NCI-H82 treated with DMSO at 0.1 percent for 48 hours (cell line): ENCODE results near the gene CTNNA3.
"Not testable (repeated sequence)": the region's sequence is repeated elsewhere in the genome, so short reads cannot be mapped to it uniquely, and the experiment has no call there.

ENCODE experiments used
- DNase-seq: peaks from one replicate; lab custom pipeline; 2025; ENCODE audit not compliant: unreplicated experiment; lab: John Stamatoyannopoulos, UW

Gene CTNNA3

DNA sequence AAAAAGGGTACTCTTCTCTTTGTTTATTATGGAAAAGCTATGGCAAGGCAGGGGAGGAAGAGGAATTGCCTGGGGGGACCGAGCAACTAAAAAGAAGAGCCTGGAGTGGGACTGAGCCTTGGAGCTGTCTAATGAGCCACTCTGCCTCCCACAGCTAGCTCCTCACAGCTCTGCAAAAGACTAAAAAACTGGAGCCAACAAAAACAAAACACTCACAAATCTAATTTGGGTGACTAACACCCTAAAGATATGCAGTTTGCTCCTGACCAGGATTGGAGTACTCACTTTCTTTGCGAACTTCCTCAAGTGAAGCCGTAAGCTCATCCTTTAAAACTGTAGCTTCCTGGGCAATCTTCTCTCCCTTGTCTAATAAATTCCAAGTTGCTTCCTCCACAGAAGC, 89.4 kb downstream of the CTNNA3 start:
- no peak for DNase-seq

GRCh38 chr10:67603701-67604100, 92.3 kb downstream of the CTNNA3 start:
- no peak for DNase-seq

DNA sequence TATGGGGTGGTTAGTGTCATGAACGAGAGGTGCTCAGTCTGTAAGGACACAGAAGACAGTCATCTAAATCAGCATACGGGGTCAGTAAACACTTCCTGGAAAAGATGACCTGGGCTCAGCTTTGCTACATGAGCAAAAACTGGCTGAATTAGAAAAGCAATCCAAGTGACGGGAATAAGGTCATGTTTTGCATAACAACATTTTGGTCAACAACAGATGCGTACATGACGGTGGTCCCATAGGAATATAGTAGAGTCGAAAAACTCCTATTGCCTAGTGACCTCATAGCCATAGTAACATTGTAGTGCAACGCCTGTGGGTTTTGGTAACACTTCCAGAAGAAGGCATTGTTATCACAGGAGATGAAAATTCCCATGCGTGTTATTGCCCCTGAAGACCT, 92.9 kb downstream of the CTNNA3 start:
- DNase-seq, result no peak

DNA sequence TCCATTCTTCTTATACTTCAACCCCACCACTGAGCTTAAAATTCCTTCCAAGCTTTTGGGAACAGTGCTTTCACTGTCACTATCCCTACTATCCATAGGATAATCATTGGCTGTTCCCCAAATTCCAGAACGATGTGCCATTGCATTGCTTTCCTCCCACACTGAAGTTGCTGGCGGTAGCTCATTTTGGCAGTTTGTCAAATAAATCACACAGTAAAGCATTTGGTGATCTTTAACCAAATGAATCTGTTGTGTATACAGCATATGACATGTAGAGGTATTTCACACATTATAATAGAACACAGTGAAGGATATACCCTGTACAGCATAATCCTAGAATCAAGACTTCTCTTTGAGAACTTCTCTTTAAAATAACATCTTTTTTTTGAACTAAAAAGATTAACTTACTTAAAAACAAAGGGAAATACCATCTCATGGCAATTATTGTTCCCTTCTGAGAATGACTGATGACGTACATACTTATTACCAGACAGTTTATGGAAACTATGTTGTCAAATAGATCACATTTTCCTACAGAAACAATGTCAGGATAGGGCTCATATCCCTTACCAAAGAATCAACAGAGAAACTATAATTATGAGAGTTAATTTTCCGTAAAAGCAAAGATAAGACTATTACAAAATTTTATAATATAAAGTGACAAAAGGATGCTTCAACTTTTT, 93.6 kb downstream of the CTNNA3 start:
- DNase-seq, result no peak

- DNase-seq, result no peak
These were observed 96.4 kb downstream of the CTNNA3 start for GRCh38 chr10:67599597-67599996.

DNA sequence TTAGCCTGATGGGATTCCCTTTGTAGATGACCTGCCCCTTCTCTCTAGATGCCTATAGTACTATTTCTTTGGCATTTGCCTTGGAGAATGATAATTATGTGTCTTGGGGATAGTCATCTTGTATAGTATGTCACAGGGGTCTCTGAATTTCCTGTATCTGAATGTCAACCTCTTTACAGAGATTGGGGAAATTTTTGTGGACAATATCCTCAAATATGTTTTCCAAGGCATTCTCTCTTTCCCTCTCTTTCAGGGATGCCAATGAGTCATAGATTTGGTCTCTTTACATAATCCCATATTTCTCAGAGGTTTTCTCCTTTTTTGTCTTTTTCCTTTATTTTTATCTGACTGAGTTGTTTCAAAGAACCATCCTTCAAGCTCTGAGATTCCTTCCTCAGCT, 99.4 kb downstream of the CTNNA3 start:
- DNase-seq, result no peak

- no peak for DNase-seq
These were observed 108.2 kb downstream of the CTNNA3 start for GRCh38 chr10:67587771-67588170.

DNA sequence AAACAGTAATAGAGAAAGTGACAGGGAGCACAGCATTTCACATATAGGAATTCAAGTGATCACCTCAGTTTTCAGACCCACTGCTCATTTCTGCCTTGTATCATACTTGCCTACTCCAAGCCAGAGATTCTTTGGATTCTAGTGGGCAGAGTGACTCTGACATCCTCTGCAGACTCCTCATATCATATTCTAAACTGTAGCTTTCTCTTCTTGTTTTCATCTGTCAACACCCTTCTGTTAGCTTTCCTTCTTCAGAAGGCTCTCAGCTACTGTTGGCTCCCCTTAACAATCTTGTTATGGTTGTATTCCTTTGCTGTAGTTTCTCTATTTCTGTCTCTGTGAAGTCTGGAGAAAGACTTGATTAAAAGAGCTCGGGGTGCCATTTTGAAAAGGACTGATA, 120.5 kb downstream of the CTNNA3 start:
- DNase-seq, result no peak

DNA sequence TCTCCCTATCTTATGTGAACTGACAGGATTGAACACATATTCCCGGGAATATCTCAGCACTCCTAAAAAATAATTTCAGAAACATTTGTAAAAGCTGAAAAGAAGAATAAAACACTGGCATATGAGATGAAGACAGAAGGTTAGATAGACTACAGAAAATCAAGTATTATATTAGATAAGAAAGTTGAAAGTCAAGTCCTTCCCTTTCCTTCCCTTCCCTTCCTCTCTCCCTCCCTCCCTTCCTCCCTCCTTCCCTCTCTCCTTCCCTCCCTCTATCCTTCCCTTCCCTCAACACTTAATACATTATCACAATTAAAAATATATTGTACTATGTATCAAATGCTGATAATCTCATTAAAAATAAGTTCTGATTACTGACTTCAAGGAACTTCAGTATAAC, 122.5 kb downstream of the CTNNA3 start:
- no peak for DNase-seq

DNA sequence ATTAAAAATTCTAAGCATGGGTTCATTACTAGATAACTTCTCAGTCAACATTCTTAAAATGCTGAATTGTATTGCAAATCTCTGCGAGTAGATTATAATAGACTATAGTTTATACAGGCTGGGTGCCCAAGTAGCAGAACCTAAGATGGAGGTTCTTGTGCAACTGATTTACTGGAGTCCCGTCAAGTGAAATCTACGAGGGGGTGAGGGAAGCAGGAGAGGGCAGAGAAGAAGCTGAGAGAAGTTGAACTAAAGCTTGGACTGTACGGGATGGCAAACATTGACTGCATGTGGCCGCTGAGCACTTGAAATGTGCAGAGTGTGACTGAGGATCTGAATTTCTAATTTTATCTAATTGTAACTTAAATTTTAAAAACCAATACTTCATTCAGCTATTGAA, 124.5 kb downstream of the CTNNA3 start:
- no peak for DNase-seq

DNA sequence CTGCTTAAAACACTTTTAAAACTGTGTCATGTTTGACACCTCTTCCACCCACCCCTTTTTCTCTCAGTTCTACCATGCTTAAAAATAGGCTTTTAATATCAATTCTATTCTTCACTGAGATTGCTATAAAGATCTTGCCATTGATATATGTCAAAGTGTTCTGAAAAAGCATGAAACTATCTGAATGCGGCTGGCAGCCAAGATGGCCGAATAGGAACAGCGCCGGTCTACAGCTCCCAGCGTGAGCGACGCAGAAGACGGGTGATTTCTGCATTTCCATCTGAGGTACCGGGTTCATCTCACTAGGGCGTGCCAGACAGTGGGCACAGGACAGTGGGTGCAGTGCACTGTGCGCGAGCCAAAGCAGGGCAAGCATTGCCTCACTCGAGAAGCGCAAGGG, 137.7 kb downstream of the CTNNA3 start:
- not testable (repeated sequence) for DNase-seq

DNA sequence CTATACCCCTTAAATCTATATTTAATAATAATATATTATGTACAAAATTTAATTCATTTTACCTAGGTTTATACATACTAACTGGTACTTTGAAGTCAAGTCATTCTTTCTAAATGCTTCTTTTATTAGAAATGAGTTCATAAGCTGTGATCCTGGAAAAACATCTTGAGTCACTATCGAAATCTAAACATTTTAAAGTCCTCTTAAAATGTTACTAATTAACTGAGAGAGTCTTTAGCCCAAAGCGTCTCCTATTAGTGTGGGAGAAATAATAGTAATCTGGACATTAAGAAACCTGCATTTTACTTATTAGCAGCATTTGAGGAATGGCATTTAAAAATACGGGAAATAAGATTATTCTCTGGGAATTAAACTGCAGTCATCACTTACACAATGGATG, 142.7 kb downstream of the CTNNA3 start:
- no peak for DNase-seq

GRCh38 chr10:67550838-67551402, 145.1 kb downstream of the CTNNA3 start:
- no peak for DNase-seq

DNA sequence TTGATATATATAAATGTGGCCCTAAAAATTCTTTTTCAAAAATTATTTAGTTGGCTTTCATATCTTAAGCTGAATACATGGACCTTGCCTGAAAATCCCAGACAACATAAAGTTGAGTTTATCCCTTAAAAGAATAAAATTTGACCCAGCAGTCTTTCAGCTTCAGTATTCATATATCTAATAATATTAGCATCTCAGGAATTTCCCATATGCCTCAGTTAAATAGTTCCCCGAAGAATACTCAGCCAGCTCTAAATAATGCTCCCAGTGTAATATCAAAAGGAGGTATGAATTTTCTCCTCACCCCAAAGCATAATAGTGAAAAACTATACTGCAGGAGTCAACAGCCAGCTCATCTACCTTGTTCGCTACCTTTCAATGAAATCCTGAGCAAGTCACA, 145.9 kb downstream of the CTNNA3 start:
- DNase-seq, result no peak

GRCh38 chr10:67549390-67549789, 146.6 kb downstream of the CTNNA3 start:
- no peak for DNase-seq

DNA sequence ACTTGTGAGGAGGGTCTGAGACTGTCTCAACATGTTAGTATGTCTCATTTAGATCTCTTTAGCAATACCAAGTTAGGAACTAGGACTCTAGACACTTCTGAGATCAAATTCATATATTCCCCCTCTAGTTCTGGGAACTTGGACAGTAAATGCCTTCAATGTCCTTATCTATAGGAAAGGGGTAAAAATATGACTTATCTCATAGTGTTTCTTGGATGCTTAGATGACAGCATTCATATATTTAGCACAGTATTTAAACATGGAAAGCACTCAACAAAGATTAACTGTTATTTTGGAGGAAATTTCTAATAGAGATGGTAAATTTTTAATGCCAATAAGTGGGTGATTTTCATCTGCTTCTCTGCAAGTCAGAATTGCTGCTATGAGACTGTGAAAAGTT, 154.6 kb downstream of the CTNNA3 start:
- DNase-seq, result no peak

DNA sequence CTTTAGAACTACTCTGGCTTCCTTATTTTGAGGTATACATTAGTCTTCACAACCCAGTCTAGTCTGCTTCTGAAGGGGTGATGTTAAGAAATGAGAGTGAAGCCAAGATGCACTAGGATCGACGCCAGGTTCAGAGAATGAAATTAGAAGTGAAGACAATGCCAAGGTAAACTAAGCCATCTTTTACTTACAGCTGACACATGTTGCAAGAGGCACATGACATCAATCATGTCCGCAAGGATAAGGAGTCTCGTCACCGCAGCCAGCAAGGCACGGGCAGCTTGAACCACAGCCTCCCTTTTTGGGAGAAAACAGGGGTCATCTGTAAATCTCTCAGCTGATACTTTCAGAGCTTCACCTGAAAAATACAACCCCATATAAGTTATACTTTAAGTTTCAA, 156.7 kb downstream of the CTNNA3 start:
- no peak for DNase-seq

- no peak for DNase-seq
These were observed 158.1 kb downstream of the CTNNA3 start for GRCh38 chr10:67537906-67538305.

GRCh38 chr10:67533376-67533775, 162.6 kb downstream of the CTNNA3 start:
- DNase-seq, result no peak

GRCh38 chr10:67530990-67531389, 165.0 kb downstream of the CTNNA3 start:
- not testable (repeated sequence) for DNase-seq

DNA sequence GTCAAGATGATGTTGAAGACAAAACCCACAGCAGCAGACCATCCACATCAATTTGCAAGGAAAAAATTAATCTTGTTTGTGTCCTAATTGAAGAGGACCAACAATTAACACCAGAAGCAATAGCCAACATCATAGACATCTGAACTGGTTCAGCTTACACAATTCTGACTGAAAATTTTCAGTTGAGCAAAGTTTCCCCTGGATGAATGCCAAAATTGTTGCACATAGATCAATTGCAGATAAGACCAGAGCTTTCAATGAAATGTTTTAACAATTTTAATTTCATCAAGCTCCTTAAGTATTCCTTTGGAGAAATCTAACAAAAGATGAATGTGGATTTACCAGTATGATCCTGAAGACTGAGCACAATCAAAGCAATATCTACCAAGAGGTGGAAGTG, 168.6 kb downstream of the CTNNA3 start:
- DNase-seq, result no peak

DNA sequence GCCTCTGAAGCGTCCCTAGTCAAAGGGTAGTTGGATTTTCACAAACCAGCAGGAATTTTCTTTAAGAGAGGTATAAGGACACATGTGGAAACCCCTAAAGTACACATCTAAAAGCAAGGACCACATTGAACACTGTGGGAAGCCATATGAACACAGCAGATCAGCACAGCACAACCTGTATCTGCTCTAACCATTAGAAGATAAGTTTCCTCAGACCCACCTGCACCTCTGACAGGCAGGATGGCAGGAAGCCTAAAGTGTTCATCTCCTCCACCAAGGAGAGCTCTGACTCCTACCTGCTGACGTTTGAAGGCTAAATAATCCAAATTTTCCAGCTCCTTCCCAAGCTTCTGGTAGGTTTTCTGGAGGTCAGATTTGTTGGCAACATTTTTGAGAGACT, 174.4 kb downstream of the CTNNA3 start:
- no peak for DNase-seq

DNA sequence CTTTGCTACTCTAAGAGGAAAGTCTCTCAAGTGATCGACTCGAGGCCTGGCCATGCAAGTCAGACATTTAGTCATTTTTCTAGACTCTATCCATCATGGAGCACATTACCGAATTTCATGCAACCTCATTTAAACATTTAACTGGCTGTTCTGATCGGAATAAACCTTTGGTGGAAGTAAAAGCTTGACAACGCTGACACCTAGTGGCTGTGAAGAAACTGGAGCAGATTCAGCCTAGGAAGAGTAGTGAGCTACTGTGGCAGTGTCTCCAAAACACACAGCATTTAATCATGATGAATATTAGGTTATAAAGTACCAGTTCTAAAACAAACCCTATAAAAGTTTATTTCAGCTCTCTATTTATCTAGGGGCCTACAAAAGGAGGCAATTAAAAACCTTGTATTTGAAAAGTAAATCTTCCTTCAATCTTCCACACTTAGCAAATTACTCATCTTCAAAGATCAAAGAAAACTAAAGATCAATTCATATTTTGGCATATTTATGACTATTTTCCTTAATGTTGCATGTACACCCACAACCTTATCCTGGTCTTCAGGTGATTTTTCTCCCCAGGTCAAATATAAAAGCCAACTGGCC, 175.0 kb downstream of the CTNNA3 start:
- peak; percentile 63 for DNase-seq
